K562 (cell line): ENCODE measurements around the gene COX14. TPM values are rescaled to one million over a fixed set of nuclear protein-coding genes. Genes with fewer than 3 reads are reported as not detected.

ENCODE experiments used
- CHD2 ChIP-seq: IDR thresholded peaks from 2 replicates; pipeline ENCODE4 v1.6.1; 2011; ENCODE audit warnings: low read depth, low read length
- DMBX1 ChIP-seq: fragments of 250-450 bp; sonication (Bioruptor Pico); IDR thresholded peaks from 2 replicates; pipeline ENCODE4 v1.8.0; 2022; ENCODE audit warnings: inconsistent platforms, mild to moderate bottlenecking, moderate library complexity, borderline replicate concordance
- GABPB2 ChIP-seq: fragments of 250-450 bp; sonication (Bioruptor Pico); conservative IDR thresholded peaks from 2 replicates; pipeline ENCODE4 v1.5.1; 2021; ENCODE audit warnings: mild to moderate bottlenecking
- IFI16 ChIP-seq: fragments of 250-450 bp; sonication (Bioruptor Pico); IDR thresholded peaks from 2 replicates; pipeline ENCODE4 v2.1.2; 2022; ENCODE audit warnings: mild to moderate bottlenecking, inconsistent platforms
- MGA ChIP-seq: fragments of 450-650 bp; IDR thresholded peaks from 2 replicates; pipeline ENCODE4 v1.6.1; 2016; ENCODE audit warnings: mild to moderate bottlenecking, moderate library complexity
- PHF21A ChIP-seq: fragments of 450-650 bp; IDR thresholded peaks from 2 replicates; pipeline ENCODE4 v1.6.1; 2017; ENCODE audit warnings: low read depth, borderline replicate concordance
- PRDM10 ChIP-seq: fragments of 450-650 bp; IDR thresholded peaks from 2 replicates; pipeline ENCODE4 v1.6.1; 2018; ENCODE audit not compliant: partially characterized antibody
- THAP12 ChIP-seq: fragments of 250-450 bp; sonication (Bioruptor Pico); IDR thresholded peaks from 2 replicates; pipeline ENCODE4 v1.9.0; 2021; ENCODE audit warnings: mild to moderate bottlenecking, inconsistent platforms
- ZNF12 ChIP-seq: sonication (generic); formaldehyde crosslinking; IDR thresholded peaks from 2 replicates; pipeline ENCODE4 v1.4.0; 2020; ENCODE audit warnings: mild to moderate bottlenecking, missing genetic modification reagents
- polyA plus RNA-seq, 8 experiments: library from polyadenylated mRNA; depleted of rRNA in 4 of 8; stranded (reverse) in 5 of 8; unstranded in 3 of 8; fragments of >200 nt; fragmentation: Nextera tagmentation in 2 of 8; fragmentation: Illumina TruSeq in 1 of 8; extraction: Ambion mirVana in 2 of 8; extraction: Trizol in 1 of 8; gene quantifications; 2 replicates each; pipeline versions ENCODE4 v1.2.1 to v1.2.3, GENCODE V29; 2011 to 2014; ENCODE audit warnings: inconsistent platforms in 1 of 8, missing spikeins in 1 of 8
- total RNA-seq, 7 experiments: library from RNA; depleted of rRNA in 6 of 7; stranded (reverse); fragments of >200 nt in 6 of 7; fragmentation: Illumina TruSeq in 2 of 7; extraction: Trizol in 2 of 7; gene quantifications; 2 replicates each; pipeline versions ENCODE4 v1.2.1 to v1.2.3, GENCODE V29; 2011 to 2021; ENCODE audit warnings: low replicate concordance in 1 of 7

COX14 gene
- total and polyA plus RNA-seq, 9 of the 15 experiments (the other 6 are each of a cell fraction or from before 2014, with no cell fraction given) = 44.4 to 269 (median 53.4) TPM

DNA sequence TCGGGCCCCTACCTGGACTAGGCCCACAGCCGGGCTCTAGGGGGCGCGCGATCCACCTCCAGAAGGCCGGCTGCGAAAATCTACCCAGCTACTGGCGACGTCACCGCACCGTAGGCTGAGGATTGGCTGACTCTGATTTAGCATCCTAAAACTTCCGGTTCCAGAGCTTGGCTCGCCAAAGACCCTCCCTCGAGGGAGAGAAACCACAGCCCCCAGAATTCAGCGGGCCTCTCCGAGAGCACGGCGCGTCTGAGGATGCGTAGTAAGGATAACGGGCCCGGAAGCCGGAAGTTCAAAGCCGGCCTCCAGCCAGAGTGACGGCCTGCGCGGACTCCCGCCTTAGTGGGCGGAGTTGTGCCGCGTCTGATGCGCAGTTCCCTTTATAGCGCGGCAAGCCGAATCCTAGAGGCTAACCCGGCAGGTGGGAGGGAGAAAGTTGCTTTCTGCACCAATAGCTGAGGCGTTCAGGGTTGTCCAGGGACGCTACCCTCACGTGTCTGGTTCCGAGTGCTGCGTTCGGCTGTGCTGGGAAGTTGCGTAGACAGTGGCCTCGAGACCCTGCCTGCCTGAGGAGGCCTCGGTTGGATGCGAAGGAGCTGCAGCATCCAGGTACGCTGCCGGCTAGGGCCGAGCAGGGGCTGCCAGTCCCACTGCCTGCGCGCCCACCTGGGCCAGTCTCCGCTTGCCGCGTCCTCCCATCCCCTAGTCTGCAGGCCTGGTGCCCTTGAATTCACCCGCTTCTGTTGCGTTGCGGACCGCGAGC is at the start of gene COX14 (continued):
- TF ChIP-seq PRDM10 (peak; percentile 14), CHD2 (no peak; the same call in 1 of the 2 replicates), IFI16 (CRISPR knock-in tag) (no peak), DMBX1 (CRISPR knock-in tag) (no peak), ZNF12 (CRISPR knock-in tag) (0 out of 2 replicates have a peak, but pooled peaks have one; percentile 50), GABPB2 (CRISPR knock-in tag) (no peak), PHF21A (no peak), THAP12 (CRISPR knock-in tag) (peak; percentile 59; the same call in 1 of the 2 replicates), MGA (no peak; the same call in 1 of the 2 replicates)
